Lower leg skin (tissue), 3 donors: ENCODE measurements around the gene ITSN1.

ENCODE experiments used
- CTCF ChIP-seq, 3 donors: fragments of 450-650 bp; IDR thresholded peaks; one replicate each; pipeline ENCODE4 v1.5.1; 2016; ENCODE audit warnings: antibody characterized with exemption in 3 of 3, mild to moderate bottlenecking in 3 of 3, moderate library complexity in 2 of 3
- POLR2A ChIP-seq, 2 donors: fragments of 450-650 bp; IDR thresholded peaks; one replicate each; pipeline ENCODE4 v1.6.1; 2016 to 2017; ENCODE audit warnings: antibody characterized with exemption in 2 of 2, mild to moderate bottlenecking in 1 of 2, moderate library complexity in 1 of 2

GRCh38 chr21:33642896-33643657 lies 776 bp downstream of the ITSN1 start:
- TF ChIP-seq CTCF (IDR thresholded peaks at IDR 0.05) (no peak), POLR2A (IDR thresholded peaks at IDR 0.05) (no peak)
